Measurements from ENCODE around the gene GOLGA6A.

The GOLGA6A gene

GRCh38 chr15:74036271-74037170 lies 45.8 kb downstream of the GOLGA6A start:
- DNase-seq (ENCODE audit: low spot score) = peak; percentile 47

- DNase-seq (ENCODE audit: low spot score) = no peak
These were observed 47.0 kb downstream of the GOLGA6A start for GRCh38 chr15:74035121-74036017.

GRCh38 chr15:74034206-74034755 lies 48.1 kb downstream of the GOLGA6A start:
- DNase-seq (ENCODE audit: low spot score) = no peak

DNA sequence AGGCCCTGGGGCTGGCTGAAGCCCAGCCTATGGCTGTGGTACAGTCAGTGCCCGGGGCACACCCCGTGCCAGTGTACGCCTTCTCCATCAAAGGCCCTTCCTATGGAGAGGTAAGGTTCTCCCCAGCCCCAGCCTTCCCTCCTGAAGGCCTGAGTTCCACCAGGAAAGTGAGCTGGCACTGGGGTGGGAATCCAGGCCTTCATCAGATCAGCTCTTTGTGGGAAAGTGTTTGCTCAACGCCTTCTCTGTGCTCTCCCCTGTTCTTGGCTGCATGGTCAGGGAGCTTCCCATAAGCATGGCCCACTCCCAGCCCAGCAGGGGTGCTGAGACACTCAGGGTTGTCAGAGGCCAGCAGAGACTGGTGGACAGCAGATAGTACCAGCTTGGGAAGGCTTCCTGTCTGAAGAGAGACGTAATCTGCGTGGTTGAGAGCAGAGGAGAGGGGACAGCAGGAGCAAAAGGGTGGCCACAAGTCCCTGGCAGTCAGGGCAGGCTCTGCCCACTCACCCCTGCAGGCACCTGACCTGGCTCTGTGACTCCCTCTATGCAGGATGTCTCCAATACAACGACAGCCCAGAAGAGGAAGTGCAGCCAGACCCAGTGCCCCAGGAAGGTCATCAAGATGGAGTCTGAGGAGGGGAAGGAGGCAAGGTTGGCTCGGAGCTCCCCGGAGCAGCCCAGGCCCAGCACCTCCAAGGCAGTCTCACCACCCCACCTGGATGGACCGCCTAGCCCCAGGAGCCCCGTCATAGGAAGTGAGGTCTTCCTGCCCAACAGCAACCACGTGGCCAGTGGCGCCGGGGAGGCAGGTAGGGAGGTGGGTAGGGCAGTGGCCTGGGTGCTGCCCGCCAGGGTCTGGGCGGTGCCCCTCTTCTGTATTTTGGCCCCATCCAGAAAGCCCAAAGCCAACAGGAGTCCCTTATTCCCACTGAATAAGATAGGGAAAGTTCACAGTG lies 49.5 kb downstream of the GOLGA6A start:
- no peak for DNase-seq (ENCODE audit: low spot score)

GRCh38 chr15:74032046-74032445 lies 50.3 kb downstream of the GOLGA6A start:
- no peak for DNase-seq (ENCODE audit: low spot score)

GRCh38 chr15:74028646-74029045 lies 53.7 kb downstream of the GOLGA6A start:
- no peak for DNase-seq (ENCODE audit: low spot score)

DNA sequence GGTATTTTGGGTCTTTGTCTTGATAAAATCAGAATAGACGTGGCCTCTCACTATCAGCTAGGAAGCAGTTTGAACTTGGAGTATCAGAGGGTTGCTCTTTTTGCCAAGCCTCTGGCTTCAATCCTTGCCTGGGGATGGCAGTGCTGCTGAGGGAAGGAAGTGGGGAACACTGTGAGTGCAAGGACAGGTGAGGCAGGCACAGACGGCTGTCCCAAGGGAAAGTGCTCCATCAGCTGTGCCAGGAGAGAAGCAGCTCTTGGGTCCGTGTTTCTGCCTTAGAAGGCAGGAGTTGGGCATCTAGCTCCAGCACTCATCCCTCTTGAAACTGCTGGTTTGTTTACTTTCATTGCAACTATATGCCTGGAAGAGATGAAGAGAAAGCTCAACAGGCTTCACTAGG lies 54.7 kb downstream of the GOLGA6A start:
- DNase-seq (ENCODE audit: low spot score) = no peak

DNA sequence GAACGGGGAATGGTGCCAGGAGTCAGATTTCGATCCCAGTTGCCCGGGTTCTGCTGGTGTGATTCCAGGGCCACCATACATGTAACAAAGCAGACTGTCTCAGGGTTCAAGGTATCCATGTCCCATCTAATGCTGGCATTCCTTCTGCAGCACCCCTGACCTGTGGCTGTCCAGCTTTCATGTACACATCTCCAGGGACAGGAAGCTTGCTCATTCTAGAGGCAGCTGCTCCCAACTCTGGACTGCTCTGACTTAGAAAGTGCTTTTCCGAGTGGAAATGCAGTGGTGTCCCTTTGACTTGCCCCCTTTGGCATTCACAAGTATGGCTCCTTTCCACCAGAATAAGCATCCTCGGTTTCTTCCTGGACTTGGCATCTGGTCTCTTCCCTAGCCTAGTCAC lies 56.9 kb downstream of the GOLGA6A start:
- DNase-seq (ENCODE audit: low spot score) = no peak

- no peak for DNase-seq (ENCODE audit: low spot score)
These were observed 57.7 kb downstream of the GOLGA6A start for GRCh38 chr15:74024687-74025086.

- no peak for DNase-seq (ENCODE audit: low spot score)
These were observed 59.5 kb downstream of the GOLGA6A start for GRCh38 chr15:74022706-74023470.

Measured in kidney tubule cell (primary cell).